ENCODE measurements around the gene SSTR4.

DNA sequence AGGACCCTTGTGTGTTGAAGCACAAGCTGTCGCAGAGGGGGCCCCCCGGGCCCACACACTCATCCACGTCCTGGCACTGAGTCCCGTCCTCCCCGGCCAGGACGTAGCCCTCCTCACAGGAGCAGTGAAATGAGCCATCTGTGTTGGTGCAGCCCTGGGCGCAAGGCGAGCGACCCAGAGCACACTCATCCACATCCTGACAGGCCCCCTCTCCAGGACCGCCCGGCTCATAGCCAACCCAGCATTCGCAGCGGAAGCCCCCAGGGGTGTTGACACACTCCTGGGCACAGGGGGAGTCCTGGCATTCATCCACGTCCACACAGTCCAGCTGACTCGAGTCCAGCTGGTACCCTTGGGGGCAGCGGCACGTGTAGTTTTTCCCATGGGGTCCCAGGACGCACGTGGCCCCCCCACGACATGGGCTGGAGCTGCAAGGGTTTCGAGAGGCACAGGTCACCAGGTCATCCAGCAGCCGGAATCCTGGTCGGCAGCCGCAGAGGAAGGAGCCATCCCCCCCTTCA is 49.8 kb downstream of the SSTR4 start:
- TF ChIP-seq, protein P1, sequence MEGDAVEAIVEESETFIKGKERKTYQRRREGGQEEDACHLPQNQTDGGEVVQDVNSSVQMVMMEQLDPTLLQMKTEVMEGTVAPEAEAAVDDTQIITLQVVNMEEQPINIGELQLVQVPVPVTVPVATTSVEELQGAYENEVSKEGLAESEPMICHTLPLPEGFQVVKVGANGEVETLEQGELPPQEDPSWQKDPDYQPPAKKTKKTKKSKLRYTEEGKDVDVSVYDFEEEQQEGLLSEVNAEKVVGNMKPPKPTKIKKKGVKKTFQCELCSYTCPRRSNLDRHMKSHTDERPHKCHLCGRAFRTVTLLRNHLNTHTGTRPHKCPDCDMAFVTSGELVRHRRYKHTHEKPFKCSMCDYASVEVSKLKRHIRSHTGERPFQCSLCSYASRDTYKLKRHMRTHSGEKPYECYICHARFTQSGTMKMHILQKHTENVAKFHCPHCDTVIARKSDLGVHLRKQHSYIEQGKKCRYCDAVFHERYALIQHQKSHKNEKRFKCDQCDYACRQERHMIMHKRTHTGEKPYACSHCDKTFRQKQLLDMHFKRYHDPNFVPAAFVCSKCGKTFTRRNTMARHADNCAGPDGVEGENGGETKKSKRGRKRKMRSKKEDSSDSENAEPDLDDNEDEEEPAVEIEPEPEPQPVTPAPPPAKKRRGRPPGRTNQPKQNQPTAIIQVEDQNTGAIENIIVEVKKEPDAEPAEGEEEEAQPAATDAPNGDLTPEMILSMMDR (IDR thresholded peaks at IDR 0.05): no peak
- no peak for TF ChIP-seq POLR2A (IDR thresholded peaks at IDR 0.05)
